ENCODE results near the gene JADE3. TPM values are rescaled to one million over a fixed set of nuclear protein-coding genes. Genes with fewer than 3 reads are reported as not detected.

JADE3 gene
- polyA plus RNA-seq, 1 experiment: 5.6 TPM

DNA sequence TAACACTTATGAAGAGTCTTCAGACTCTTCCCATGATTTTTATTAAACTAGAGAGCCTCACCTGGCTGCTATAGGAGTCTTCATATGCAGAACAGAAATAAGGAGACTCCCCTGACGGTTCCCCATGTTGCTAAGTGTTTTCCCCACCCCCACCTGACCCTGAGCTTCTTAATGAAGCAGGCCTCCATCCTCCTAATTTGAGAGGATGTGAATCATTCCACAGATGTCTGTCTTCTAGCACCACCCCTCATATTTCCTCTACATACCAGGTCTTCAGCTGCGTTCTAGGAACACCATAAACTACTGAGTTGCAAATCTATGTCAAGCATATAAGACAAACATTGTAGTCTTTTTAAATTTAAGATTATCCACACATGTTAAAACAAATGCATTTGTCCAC is 38.5 kb upstream of the JADE3 start:
- no peak for DNase-seq (ENCODE audit: low read depth)
- no peaks in the 10 kb centered on the region for H3K36me3 ChIP-seq (ENCODE audit: control insufficient read depth, insufficient read depth, low read length)
- no peaks in the 10 kb centered on the region for H3K27me3 ChIP-seq (ENCODE audit: control insufficient read depth, insufficient read depth, low read length)
- ChIA-PET POLR2A (no interaction called here), CTCF (no interaction called here)
- no peak overlapping the region for H3K4me3 ChIP-seq (ENCODE audit: low read depth, low read length)
- TF ChIP-seq, protein P1, sequence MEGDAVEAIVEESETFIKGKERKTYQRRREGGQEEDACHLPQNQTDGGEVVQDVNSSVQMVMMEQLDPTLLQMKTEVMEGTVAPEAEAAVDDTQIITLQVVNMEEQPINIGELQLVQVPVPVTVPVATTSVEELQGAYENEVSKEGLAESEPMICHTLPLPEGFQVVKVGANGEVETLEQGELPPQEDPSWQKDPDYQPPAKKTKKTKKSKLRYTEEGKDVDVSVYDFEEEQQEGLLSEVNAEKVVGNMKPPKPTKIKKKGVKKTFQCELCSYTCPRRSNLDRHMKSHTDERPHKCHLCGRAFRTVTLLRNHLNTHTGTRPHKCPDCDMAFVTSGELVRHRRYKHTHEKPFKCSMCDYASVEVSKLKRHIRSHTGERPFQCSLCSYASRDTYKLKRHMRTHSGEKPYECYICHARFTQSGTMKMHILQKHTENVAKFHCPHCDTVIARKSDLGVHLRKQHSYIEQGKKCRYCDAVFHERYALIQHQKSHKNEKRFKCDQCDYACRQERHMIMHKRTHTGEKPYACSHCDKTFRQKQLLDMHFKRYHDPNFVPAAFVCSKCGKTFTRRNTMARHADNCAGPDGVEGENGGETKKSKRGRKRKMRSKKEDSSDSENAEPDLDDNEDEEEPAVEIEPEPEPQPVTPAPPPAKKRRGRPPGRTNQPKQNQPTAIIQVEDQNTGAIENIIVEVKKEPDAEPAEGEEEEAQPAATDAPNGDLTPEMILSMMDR (IDR thresholded peaks at IDR 0.05; ENCODE audit: insufficient read depth, low read depth, low read length): no peak

DNA sequence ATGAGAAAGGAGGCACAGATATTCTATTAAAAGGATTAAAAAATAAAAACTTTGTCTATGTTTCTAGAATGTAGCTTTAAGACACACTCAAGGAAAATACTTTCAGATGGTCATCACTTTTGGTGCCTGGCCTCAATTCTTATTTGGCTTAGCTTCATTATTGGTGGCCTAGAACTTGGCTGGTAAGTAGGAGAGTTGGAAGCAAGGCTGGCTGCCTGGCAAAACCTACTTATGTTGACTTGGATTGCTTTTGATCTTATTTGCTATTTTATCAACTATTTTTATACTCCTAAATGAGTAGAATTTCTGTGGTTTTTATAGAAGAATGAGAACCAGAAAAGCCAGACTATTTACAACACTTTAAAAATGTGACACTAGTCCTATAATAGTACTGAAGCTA is 35.3 kb upstream of the JADE3 start:
- ChIA-PET POLR2A (no interaction called here), CTCF (no interaction called here)

DNA sequence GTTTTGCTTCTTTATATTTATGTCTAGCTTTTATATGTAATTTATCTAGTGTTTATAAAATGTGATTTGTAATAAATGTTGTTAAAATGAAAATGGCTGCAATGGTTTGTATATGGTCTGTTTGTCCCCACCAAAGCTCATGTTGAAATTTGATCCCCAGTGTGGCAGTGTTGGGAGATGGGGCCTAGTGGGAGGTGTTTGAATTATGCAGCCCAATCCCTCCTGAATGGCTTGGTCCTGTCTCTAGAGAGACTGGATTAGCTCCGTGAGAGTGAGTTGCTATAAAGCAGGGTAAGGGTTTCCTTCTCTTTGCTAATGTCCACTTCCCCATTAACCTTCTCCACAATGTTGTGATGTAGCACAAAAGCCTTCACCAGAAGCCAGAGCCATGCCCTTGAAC is 30.0 kb upstream of the JADE3 start:
- ChIA-PET CTCF (interaction anchor here (1.8 kb wide), 1 partner anchor 148 kb away, joined by 3 read pairs; no protein-coding TSS in a partner anchor), POLR2A (no interaction called here)
- Histone ChIP-seq H3K4me3 (ENCODE audit: low read depth, low read length) (no peak overlapping the region), H3K36me3 (ENCODE audit: control insufficient read depth, insufficient read depth, low read length) (no peaks in the 10 kb centered on the region), H3K27me3 (ENCODE audit: control insufficient read depth, insufficient read depth, low read length) (no peaks in the 10 kb centered on the region)
- TF ChIP-seq, protein P1 (IDR thresholded peaks at IDR 0.05; ENCODE audit: insufficient read depth, low read depth, low read length): no peak
- DNase-seq (ENCODE audit: low read depth): no peak

More for the DNA sequence above, 35.3 kb upstream of the JADE3 start:
- Histone ChIP-seq H3K36me3 (ENCODE audit: control insufficient read depth, insufficient read depth, low read length) (no peaks in the 10 kb centered on the region), H3K4me3 (ENCODE audit: low read depth, low read length) (no peak overlapping the region), H3K27me3 (ENCODE audit: control insufficient read depth, insufficient read depth, low read length) (no peaks in the 10 kb centered on the region)
- no peak for DNase-seq (ENCODE audit: low read depth)
- TF ChIP-seq, protein P1 (IDR thresholded peaks at IDR 0.05; ENCODE audit: insufficient read depth, low read depth, low read length): no peak

DNA sequence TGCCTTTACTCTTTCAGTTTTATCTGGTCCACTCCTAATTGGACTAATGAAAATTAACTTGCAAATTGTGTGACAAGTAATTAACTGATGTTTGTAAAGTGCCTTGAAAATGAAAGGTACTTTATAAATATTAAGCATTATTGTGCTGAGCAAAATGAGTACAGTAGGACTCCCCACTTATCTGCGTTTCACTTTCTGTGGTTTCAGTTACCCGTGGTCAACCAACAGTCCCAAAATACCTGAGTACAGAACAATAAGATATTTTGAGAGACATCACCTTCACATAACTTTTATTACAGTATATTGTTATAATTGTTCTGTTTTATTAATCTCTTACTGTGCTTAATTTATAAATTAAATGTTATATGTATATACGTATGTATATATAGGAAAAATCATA is 27.4 kb upstream of the JADE3 start:
- H3K36me3 ChIP-seq (ENCODE audit: control insufficient read depth, insufficient read depth, low read length): no peaks in the 10 kb centered on the region
- H3K27me3 ChIP-seq (ENCODE audit: control insufficient read depth, insufficient read depth, low read length): no peaks in the 10 kb centered on the region
- no peak for DNase-seq (ENCODE audit: low read depth)
- ChIA-PET POLR2A (no interaction called here), CTCF (no interaction called here)
- TF ChIP-seq, protein P1 (IDR thresholded peaks at IDR 0.05; ENCODE audit: insufficient read depth, low read depth, low read length): no peak
- no peak overlapping the region for H3K4me3 ChIP-seq (ENCODE audit: low read depth, low read length)

DNA sequence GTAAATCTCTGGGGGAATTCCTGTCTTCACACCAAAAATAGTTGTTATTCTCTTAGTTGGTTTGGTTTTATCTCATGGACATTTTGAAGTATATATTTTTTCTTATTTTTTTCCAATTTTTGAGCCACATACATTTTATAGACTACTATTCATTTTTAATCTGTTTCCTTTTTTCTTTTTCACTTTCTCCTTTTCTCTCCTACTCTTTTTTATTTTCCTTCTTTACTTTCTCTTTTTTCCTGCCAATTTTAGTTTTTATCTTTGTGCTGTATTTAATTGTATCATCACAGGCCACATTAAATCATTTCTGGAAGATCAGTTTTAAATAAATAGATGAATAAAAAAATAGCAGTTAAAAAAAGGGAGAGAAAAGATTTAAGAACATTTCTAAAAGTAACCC is 14.0 kb upstream of the JADE3 start:
- ChIA-PET CTCF (no interaction called here), POLR2A (no interaction called here)
- TF ChIP-seq, protein P1 (IDR thresholded peaks at IDR 0.05; ENCODE audit: insufficient read depth, low read depth, low read length): no peak
- no peaks in the 10 kb centered on the region for H3K36me3 ChIP-seq (ENCODE audit: control insufficient read depth, insufficient read depth, low read length)
- H3K27me3 ChIP-seq (ENCODE audit: control insufficient read depth, insufficient read depth, low read length): no peaks in the 10 kb centered on the region
- no peak for DNase-seq (ENCODE audit: low read depth)
- no peak overlapping the region for H3K4me3 ChIP-seq (ENCODE audit: low read depth, low read length)

Measured in BJ (cell line).